DMS53 treated with DMSO at 0.1 percent for 48 hours (cell line): ENCODE results near the gene TMC2.

Experiments
- DNase-seq: peaks from one replicate; lab custom pipeline; 2025; ENCODE audit not compliant: unreplicated experiment; lab: John Stamatoyannopoulos, UW

TMC2 gene

DNA sequence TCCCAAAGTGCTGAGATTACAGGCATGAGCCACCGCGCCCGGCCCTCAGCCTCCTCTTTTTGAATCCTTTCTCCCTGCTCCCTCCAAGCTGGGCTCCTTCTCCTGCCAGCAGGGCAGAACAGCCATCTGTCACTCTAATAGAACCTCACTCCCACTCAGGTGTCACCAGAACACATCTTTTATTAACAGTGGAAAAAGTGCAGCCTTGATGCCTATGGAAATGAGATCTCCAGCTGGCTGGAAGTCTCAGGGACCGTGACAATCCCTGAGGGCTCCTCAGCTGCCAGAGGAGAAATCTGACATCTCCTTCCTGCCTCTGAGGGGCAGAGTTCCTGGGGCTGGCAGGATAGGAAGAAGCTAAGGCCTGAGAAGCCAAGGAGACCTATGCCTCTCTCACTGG, 28.0 kb downstream of the TMC2 start:
- DNase-seq: no peak

DNA sequence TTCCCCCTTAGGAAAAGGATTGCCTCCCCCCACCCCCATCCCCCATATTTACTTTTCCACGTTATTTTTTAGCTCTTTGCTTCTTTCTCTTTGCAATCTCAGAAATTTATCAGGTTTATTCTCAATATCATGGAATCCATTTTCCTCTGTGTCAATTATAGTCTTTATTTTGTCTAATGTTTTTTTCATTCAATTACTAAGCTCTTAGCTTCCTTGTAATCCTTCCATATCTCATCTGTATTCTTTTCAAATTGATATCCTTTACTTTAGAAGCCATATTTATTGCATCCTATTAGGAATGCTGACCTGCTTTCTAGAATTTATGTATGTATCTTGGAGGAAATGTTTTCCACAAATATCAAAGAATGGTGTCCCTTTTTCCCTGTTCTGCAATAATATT, 39.3 kb downstream of the TMC2 start:
- no peak for DNase-seq

DNA sequence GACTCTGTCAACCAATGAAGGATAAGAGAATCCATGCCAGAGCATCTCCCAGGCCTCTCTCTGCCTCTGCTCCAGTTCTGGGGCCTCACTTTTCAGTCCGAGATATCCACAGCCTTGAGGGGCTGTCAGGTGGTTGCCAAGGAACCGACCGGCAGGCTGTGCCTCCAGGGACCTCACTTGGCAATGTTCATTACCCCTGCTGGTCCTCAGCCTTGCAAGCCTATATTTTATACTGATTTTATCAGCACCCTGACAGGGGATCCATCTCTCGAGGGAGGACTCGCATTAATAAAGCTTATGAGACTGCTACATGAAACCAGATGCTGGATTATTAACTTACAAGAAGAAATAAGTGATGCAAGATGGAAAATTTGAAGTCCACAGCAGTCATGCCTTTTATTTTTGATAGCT, 39.9 kb downstream of the TMC2 start:
- DNase-seq: no peak

DNA sequence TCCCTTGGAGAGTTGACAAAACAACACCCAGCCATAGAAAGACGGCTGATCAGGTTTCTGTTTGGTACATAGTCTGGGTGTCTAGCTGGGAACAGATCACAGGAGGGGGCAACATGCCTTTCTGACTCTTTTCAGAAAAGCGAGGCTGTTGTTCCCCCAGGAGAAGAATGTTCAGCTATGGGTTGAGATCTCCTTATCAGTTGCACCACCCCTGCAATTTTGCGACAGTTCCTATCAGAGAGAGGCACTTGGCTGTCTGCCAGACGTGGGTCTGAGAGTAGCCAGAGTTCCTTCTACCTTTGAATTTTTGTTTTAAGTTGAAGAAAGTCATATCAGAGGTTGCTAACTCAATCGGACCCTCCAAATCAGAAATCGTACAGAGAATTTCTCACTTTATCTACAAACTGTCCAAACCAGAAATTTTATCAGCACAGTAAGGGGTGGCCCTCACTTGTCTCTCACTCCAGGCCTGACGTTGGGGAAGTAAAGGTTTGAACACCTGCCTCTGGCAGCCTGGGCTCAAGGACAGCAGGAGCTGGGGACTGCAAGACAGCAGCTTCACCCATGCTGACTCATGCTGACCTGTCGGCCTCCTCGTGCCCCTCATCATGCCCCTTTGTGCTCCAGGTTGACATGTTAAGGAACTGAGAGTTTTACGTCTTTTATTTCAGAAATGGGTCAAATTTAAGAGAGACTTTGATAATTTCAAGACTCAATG, 42.3 kb downstream of the TMC2 start:
- DNase-seq: no peak

DNA sequence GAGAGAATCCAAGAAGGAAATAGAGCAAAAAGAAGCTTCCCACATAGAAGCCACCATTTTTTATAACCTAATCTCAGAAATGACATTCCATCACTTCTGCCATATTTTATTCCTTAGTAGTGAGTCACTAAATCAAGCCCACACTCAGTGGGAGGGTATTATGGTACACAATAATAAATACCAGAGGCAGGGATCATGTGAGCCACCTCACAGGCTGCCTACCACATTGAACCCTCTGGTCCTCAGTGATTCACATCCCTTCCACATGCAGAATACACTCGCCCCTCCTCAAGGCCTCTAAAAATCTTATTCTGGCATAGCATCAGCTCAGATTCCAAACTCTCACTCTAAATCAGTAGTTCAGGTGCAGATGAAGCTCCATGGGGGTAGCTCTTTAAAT, 49.4 kb downstream of the TMC2 start:
- no peak for DNase-seq

DNA sequence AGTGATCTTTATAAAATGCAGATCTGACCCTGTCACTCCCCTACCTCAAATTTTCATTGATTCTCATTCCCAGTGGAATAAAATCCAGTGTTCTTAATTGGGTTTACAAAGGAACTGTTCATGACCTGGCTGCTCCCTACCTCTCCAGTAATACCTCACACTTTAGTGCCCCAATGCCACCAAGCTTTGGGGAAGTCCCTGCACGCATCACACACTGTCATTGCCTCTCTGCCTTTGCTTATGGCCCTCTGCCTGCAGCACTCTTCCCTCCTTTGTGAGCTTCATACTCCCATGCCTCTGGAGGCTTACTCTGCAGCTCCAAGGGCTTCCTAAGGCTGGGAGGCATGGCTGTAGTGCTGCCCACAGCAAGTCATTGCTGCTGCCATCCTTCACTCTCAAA, 57.4 kb downstream of the TMC2 start:
- DNase-seq: no peak

DNA sequence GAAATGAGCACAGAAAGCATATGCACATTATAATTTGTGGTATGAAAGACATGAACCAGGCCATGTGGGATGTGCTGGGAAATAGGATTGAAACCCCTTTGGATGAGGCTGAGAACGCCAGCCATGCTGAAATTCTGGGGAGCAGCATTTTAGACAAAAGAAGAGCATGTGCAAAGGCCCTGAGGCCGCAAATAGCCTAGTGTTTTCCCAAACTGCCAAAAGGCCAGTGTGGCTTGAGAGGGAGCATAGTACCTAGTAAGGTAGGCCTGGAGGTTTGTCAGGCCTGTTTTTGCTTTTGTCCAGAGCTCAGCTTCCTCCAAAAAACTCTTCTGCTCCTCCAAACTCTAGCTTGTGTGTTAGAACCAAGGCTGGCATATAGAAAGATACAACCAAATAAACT, 58.7 kb downstream of the TMC2 start:
- no peak for DNase-seq

DNA sequence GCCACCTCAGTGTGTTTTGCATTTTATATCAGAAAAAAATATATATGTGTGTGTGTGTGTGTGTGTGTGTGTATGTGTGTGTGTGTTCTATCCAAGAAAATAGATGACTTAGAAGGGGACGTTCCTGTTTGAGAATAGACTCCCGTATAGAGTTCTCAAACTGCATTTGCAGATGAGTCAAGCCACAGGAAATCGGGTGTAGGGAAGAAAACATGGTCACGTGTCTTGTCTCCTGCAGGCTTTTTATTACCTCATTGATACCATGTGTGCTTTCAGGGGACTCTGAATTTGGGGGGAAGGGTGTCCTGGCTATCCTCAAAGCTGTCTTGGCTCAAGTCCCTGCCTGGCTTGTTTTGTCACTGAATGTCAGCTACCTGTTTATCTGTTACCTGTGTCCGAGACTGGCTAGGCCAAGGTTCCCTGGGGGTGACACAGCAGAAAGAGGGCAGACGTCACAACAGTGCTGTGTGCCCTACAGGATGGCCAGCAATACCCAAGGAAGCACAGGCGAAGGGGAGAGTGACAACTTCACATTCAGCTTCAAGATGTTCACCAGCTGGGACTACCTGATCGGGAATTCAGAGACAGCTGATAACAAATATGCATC, 60.4 kb downstream of the TMC2 start:
- DNase-seq: no peak

DNA sequence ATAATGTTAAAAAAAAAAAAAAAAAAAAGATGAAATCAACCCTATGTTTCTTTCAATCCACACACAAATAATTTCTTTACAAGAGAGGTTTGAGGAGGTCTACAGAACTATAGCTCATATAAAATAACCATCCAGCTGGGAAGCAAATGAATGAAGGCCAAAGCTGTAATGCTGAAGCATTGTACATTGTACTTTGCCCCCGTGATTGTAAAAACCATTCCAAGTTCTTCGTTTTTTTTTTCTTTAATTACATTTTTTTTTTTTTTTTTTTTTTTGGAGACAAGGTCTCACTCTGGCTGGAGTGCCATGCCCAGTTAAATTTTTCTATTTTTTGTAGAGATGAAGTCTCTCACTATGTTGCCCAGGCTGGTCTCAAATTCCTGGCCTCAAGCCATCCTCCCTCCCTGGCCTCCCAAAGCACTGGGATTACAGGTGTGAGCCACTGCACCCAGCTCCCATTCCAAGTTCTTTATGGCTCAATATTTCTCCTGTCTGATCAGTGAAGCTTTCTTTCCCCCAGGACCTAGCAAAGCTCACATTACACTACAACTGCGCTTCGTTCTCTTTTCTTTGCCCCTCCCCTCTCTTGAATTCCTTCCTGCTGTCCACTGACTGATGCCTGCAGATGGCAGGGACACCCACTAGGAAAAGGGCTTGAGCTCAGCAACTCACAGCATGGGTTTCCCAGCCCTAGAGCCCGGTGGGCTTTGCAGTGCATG, 63.1 kb downstream of the TMC2 start:
- DNase-seq: no peak

DNA sequence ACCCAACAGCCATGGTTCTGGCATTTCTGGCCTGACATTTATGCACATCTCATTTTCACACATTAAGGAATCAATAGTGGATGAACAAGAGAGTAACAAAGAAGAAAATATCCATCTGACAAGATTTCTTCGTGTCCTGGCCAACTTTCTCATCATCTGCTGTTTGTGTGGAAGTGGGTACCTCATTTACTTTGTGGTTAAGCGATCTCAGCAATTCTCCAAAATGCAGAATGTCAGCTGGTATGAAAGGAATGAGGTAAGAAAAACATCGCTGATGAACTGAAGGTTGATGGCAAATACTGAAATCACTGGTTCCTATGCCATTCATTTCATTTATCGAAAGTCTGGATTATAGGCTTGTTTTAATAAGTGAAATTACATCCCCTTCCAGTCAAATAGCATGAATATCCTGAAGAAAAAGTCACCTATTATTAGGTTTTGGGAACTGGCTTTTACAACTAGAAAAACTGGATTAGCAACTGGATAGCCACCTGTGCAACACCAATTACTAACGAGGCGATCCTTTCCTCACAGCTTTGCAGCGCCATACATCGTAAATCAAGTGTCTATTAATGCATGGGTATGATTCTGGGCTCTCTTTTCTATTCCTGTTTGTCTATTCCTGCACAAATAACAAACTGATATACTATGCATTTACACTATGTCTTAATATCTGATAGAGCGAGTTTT, 65.8 kb downstream of the TMC2 start:
- DNase-seq: no peak

DNA sequence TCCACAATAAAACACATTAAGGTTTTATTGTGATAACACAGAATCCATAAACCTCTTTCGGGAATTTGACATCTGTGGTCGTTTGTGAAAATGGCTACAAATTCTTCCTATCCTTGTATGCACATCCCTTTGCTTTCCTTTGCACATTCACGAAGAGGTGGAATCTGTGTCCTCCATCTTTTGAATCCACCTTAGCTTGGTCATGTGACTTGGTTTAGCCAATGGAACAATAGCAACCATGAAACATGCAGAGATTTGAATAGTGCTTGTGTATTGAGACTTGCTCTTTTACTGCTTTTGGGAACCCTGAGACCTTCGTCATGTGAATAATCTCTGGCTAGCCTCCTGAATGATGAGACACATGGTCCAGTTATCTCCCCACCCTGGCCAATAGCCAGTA, 66.4 kb downstream of the TMC2 start:
- no peak for DNase-seq

DNA sequence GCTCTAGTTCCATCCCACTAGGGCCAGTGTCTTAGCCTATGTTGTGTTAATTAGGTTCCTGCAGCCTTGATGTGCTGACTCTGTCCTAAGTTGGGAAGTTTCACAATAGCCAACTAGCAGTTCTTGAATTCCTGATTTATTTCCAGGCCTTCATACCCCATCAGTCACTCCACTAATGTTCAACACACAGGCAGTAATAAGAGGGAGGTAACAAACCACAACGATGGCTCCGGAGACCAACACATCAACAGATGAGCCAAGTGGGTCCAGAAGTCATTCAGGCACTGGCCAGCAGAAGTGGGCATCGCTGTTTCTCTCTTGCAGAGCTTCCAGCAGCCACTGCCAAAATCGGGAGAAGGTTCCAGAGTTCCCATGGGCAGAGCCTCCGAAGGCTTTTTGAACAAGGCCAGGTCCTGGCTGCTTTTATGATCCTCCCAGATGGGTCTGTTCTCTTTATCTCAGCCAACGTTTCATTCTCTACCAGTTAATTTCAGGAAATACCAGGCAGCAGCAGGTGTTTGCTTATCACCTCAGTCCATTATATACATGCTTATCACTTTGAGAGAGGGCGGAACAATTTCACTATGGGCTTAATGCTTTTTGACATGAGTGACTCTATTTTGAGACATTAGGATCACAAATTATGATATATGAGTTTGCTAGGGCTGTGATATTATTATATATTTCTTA, 67.6 kb downstream of the TMC2 start:
- no peak for DNase-seq

DNA sequence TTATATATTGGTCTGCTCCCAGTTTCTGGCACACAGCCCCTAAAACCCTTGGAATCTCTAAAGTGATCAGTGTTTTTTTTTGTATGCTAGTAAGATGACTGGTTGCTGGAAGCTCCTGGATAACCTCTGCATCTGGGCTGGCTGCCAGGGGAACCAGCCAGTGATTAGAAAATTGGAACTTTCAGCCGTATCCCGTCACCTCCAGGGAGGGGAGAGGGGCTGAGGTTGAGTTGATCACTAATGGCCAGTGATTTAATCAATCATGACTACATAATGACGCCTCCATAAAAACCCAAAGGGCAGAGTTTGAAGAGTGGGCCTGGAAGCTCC, 68.1 kb downstream of the TMC2 start:
- DNase-seq: no peak

DNA sequence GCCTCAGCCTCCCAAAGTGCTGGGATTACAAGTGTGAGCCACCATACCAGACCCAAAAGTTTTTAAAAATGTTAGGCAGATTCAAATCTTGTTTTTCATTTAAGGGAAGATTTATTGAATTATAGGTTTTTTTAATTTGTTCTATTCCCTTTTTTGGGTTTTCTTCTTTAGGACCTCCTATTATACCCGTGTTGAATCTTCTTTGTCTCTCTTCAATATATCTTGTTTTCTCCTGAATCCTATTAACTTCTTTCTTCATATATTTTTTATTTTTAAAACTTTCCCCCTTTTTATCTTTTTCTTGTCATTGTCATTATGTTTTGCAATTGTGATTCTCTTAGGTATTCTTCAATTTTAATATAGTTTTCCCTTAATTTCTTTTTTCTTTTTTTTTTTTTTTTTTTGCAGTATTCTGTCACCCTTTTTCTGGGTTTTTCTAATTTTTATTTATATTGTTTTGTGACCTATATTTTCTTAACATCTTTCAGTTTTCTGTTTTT, 70.2 kb downstream of the TMC2 start:
- no peak for DNase-seq

DNA sequence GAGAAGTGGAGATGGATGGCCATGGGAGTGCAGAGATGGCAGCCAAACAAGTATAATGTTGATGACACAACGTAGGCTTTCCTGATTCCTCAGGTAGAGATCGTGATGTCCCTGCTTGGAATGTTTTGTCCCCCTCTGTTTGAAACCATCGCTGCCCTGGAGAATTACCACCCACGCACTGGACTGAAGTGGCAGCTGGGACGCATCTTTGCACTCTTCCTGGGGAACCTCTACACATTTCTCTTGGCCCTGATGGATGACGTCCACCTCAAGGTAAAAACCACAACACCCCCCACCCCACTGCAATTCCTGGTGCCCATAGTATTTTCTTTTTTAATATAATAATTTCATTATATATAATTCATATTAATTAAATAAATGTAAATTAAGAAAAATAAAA, 74.0 kb downstream of the TMC2 start:
- DNase-seq: no peak

DNA sequence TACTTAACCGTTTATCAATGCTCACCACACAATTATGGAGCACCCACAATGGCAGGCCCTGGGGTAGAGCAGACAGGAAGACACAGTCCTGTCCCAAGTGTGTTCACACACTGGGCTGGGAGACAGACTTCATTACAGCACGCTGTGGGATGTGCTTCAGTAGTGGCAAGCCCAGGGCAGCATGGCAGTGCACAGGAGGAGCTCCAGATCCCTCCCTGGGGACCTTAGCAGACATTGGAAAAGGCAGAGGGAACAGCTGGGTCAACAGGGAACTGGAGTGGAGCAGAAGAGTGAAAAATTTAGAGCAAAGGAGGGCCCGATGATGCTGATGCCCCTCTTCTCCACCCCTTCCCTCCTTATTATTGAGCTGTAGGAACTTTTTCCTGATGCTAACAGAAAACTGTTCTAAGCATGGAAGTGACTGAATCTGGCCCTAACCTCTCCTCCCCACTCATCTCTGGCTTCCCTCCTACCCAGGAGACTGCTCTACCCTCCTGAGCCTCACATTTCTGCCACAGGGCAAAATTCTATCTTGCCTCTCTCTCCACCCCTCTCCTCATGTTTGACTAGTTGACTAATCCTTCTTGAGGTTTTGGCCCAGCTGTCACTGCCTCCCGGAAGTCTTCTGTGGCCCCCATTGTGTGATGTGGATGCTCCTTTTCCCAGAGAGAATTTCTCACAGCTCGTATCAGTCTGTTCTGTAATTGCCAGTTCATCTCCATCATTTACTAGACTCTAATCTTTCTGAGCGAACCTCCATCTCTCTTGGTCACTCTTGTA, 74.8 kb downstream of the TMC2 start:
- DNase-seq: no peak

DNA sequence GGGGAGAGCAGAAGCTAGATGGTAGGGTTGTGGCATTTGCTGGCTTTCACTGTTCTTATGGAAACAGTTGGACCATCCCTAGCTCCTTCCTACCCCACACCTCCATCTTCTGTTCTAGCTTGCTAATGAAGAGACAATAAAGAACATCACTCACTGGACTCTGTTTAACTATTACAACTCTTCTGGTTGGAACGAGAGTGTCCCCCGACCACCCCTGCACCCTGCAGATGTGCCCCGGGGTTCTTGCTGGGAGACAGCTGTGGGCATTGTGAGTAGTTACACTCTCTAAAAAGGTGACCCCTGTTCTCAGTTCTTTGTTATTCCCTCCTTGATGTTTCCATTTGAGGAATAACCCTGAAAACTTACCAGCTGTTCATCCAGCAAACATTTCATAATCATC, 75.7 kb downstream of the TMC2 start:
- no peak for DNase-seq

DNA sequence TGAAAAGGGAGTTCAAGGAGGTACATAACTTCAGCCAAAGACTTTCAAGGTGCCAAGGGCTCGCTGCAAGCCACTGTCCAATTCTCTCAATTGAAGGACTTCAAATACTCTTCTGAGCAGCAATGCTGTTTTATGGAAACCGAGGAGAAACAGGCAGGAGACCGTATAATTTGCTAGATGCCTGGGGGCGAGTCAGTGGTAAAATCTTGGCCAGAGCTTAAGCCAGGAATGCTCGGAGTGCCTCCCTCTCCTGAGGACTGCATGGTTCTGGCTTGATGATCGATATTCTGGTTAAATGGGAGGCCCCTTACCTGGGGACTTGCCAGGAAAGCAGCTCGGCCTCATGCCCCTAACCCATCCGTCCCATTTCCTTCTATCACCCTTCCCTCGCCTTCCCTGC, 80.3 kb downstream of the TMC2 start:
- no peak for DNase-seq

DNA sequence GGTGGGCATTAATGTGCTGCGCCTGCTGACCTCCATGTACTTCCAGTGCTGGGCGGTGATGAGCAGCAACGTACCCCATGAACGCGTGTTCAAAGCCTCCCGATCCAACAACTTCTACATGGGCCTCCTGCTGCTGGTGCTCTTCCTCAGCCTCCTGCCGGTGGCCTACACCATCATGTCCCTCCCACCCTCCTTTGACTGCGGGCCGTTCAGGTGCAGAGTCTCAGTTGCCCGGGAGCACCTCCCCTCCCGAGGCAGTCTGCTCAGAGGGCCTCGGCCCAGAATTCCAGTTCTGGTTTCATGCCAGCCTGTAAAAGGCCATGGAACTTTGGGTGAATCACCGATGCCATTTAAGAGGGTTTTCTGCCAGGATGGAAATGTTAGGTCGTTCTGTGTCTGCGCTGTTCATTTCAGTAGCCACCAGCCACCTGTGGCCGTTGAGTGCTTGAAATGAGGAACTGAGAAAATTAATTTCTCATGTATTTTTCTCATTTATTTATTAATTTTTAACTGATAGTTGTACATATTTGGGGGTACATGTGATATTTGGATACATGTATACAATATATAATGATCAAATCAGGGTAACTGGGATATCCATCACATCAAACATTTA, 80.8 kb downstream of the TMC2 start:
- DNase-seq: no peak

DNA sequence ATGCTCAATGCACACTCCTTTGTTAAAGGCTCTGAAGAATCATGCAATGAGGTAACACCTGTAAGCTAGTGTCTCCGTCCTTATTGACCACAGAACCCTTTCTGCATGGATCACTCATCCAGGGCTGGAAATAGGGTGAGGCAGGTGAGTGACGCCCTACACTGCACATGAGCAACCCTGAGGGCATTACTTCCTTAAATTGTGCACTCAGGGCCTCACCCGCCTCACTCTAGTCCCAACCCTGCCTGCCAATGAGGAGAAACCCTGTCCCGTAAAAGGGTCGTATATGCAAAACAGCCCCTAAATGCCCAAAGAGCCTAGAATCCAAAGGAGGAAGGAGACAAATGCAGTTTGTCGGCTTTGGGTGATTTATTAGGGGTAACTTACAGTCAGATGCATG, 82.4 kb downstream of the TMC2 start:
- no peak for DNase-seq
